ENCODE measurements around the gene ELMO1. TPM values are rescaled to one million over a fixed set of nuclear protein-coding genes. Genes with fewer than 3 reads are reported as not detected.

The ELMO1 gene
- total RNA-seq, 1 donor from 2014 or later, result 33.7 TPM

GRCh38 chr7:36854652-36855051 lies 594.0 kb downstream of the ELMO1 start:
- no peak for DNase-seq (ENCODE audit: low read depth, low spot score)

GRCh38 chr7:36852931-36853330 lies 595.7 kb downstream of the ELMO1 start:
- DNase-seq (ENCODE audit: low read depth, low spot score), result no peak

GRCh38 chr7:36852017-36852416 lies 596.6 kb downstream of the ELMO1 start:
- DNase-seq (ENCODE audit: low read depth, low spot score), result no peak

GRCh38 chr7:36851382-36851781 lies 597.3 kb downstream of the ELMO1 start:
- DNase-seq (ENCODE audit: low read depth, low spot score), result no peak

GRCh38 chr7:36847946-36848345 lies 600.7 kb downstream of the ELMO1 start:
- no peak for DNase-seq (ENCODE audit: low read depth, low spot score)

- no peak for DNase-seq (ENCODE audit: low read depth, low spot score)
Observed at GRCh38 chr7:36844374-36844773, 604.3 kb downstream of the ELMO1 start.

- no peak for DNase-seq (ENCODE audit: low read depth, low spot score)
Observed at GRCh38 chr7:36840904-36841303, 607.8 kb downstream of the ELMO1 start.

GRCh38 chr7:36838616-36839225 lies 609.9 kb downstream of the ELMO1 start:
- no peak for DNase-seq (ENCODE audit: low read depth, low spot score)

GRCh38 chr7:36831049-36831448 lies 617.6 kb downstream of the ELMO1 start:
- DNase-seq (ENCODE audit: low read depth, low spot score), result no peak

GRCh38 chr7:36827726-36828703 lies 620.6 kb downstream of the ELMO1 start:
- no peak for DNase-seq (ENCODE audit: low read depth, low spot score)

- no peak for DNase-seq (ENCODE audit: low read depth, low spot score)
Observed at GRCh38 chr7:36825501-36825900, 623.2 kb downstream of the ELMO1 start.

- no peak for DNase-seq (ENCODE audit: low read depth, low spot score)
Observed at GRCh38 chr7:36823353-36823752, 625.3 kb downstream of the ELMO1 start.

- DNase-seq (ENCODE audit: low read depth, low spot score), result no peak
Observed at GRCh38 chr7:36821617-36822016, 627.0 kb downstream of the ELMO1 start.

- no peak for DNase-seq (ENCODE audit: low read depth, low spot score)
Observed at GRCh38 chr7:36820527-36821170, 628.0 kb downstream of the ELMO1 start.

- no peak for DNase-seq (ENCODE audit: low read depth, low spot score)
Observed at GRCh38 chr7:36819639-36820038, 629.0 kb downstream of the ELMO1 start.

GRCh38 chr7:36814311-36814710 lies 634.4 kb downstream of the ELMO1 start:
- DNase-seq (ENCODE audit: low read depth, low spot score), result no peak

GRCh38 chr7:36811807-36812206 lies 636.9 kb downstream of the ELMO1 start:
- DNase-seq (ENCODE audit: low read depth, low spot score), result no peak

GRCh38 chr7:36810489-36810888 lies 638.2 kb downstream of the ELMO1 start:
- no peak for DNase-seq (ENCODE audit: low read depth, low spot score)

GRCh38 chr7:36810032-36810431 lies 638.6 kb downstream of the ELMO1 start:
- no peak for DNase-seq (ENCODE audit: low read depth, low spot score)

GRCh38 chr7:36809510-36809909 lies 639.2 kb downstream of the ELMO1 start:
- no peak for DNase-seq (ENCODE audit: low read depth, low spot score)

- no peak for DNase-seq (ENCODE audit: low read depth, low spot score)
Observed at GRCh38 chr7:36809086-36809485, 639.6 kb downstream of the ELMO1 start.

- no peak for DNase-seq (ENCODE audit: low read depth, low spot score)
Observed at GRCh38 chr7:36806891-36807290, 641.8 kb downstream of the ELMO1 start.

All from pulmonary artery endothelial cell (primary cell).